Ovary (tissue), 3 donors: ENCODE measurements around the gene CFHR5.

Experiments
- CTCF ChIP-seq, 3 donors: fragments of 450-650 bp in 2 of 3; fragments of 200-600 bp in 1 of 3; IDR thresholded peaks; one replicate each; pipeline versions ENCODE4 v1.5.1 to v1.8.0; 2016 to 2022; ENCODE audit warnings: antibody characterized with exemption in 3 of 3, mild to moderate bottlenecking in 1 of 3
- POLR2A ChIP-seq: fragments of 450-650 bp; IDR thresholded peaks from one replicate; pipeline ENCODE4 v1.6.1; 2017; ENCODE audit warnings: antibody characterized with exemption, mild to moderate bottlenecking, moderate library complexity
- donor health status: DM: no; HTN: no; CAD: no.

DNA sequence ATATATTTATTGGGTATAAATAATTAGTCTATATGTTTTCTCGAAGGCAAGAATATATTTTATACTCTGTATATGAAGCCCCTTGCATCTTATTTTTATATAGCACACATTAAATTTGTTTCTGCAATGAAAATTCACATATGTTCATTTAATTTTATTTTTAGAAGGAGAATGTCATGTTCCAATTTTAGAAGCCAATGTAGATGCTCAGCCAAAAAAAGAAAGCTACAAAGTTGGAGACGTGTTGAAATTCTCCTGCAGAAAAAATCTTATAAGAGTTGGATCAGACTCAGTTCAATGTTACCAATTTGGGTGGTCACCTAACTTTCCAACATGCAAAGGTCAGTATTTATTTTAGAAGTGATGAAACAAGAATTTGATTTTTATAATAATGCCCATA, 16.6 kb downstream of the CFHR5 start:
- TF ChIP-seq POLR2A (no peak), CTCF (IDR thresholded peaks at IDR 0.05) (no peak)
